Measurements from ENCODE around the gene CFAP74. TPM values are rescaled to one million over a fixed set of nuclear protein-coding genes. Genes with fewer than 3 reads are reported as not detected.

Gene CFAP74
- total RNA-seq, 2 experiments from 2014 or later = not detected

GRCh38 chr1:1914971-1915692 is 88.5 kb downstream of the CFAP74 start, which contains the start of gene CALML6:
Gene CALML6 (plus strand): TSS chr1:1915260. CDS start chr1:1915281, 21 bp downstream.
- Mint-ChIP-seq H3K36me3 (ENCODE audit: low read depth) (no peaks in the 10 kb centered on the region), H3K4me3 (no peak within 1 kb of the TSS), H3K27ac (no peak within 1 kb of the TSS), H3K27me3 (peaks cover 3% of the 10 kb centered on the region), H3K9me3 (no peaks in the 10 kb centered on the region), H3K4me1 (peaks cover 8% of the 10 kb centered on the region)
- CTCF ChIA-PET = interaction anchor here (0.7 kb wide), 1 partner anchor 10 kb away, joined by 3 read pairs; no protein-coding TSS in a partner anchor
- POLR2A ChIA-PET = no interaction called here
- DNase-seq = no peak

- no peak overlapping the region for H3K27ac Mint-ChIP-seq
- POLR2A ChIA-PET = no interaction called here
- peaks cover 3% of the 10 kb centered on the region for H3K27me3 Mint-ChIP-seq
- no peak overlapping the region for H3K4me3 Mint-ChIP-seq
- CTCF ChIA-PET = no interaction called here
- peaks cover 9% of the 10 kb centered on the region for H3K4me1 Mint-ChIP-seq
- no peak for DNase-seq
- no peaks in the 10 kb centered on the region for H3K36me3 Mint-ChIP-seq (ENCODE audit: low read depth)
- no peaks in the 10 kb centered on the region for H3K9me3 Mint-ChIP-seq
Measured at GRCh38 chr1:1914101-1914970, 89.2 kb downstream of the CFAP74 start.

- Mint-ChIP-seq H3K4me3 (no peak overlapping the region), H3K27ac (no peak overlapping the region), H3K4me1 (peaks cover 14% of the 10 kb centered on the region), H3K36me3 (ENCODE audit: low read depth) (no peaks in the 10 kb centered on the region), H3K27me3 (peaks cover 3% of the 10 kb centered on the region), H3K9me3 (no peaks in the 10 kb centered on the region)
- CTCF ChIA-PET = no interaction called here
- POLR2A ChIA-PET = interaction anchor here (1.1 kb wide), 1 partner anchor 67 kb away, joined by 4 read pairs; no protein-coding TSS in a partner anchor
- no peak for DNase-seq
Measured at GRCh38 chr1:1911350-1912041, 92.1 kb downstream of the CFAP74 start.

- peak overlapping the region; percentile 75 for H3K4me3 Mint-ChIP-seq
- H3K36me3 Mint-ChIP-seq (ENCODE audit: low read depth) = no peaks in the 10 kb centered on the region
- no peaks in the 10 kb centered on the region for H3K9me3 Mint-ChIP-seq
- H3K27me3 Mint-ChIP-seq = peaks cover 3% of the 10 kb centered on the region
- CTCF ChIA-PET = interaction anchor here (2.3 kb wide), 1 partner anchor 24 kb away, joined by 12 read pairs; no protein-coding TSS in a partner anchor
- peaks cover 18% of the 10 kb centered on the region for H3K4me1 Mint-ChIP-seq
- DNase-seq = no peak
- POLR2A ChIA-PET = interaction anchor here (0.6 to 1.1 kb wide), 2 partner anchors 67 to 139 kb away, joined by 4 read pairs; no protein-coding TSS in a partner anchor
- no peak overlapping the region for H3K27ac Mint-ChIP-seq
Measured at GRCh38 chr1:1910651-1911331, 92.8 kb downstream of the CFAP74 start.

GRCh38 chr1:1910033-1910465 is 93.5 kb downstream of the CFAP74 start:
- Mint-ChIP-seq H3K27me3 (peaks cover 3% of the 10 kb centered on the region), H3K9me3 (no peaks in the 10 kb centered on the region), H3K4me1 (peaks cover 18% of the 10 kb centered on the region), H3K27ac (peak overlapping the region; percentile 9), H3K36me3 (ENCODE audit: low read depth) (no peaks in the 10 kb centered on the region), H3K4me3 (peak overlapping the region; percentile 75)
- POLR2A ChIA-PET = interaction anchor here (0.9 to 3.1 kb wide), 8 partner anchors 10 to 472 kb away, joined by 3 to 22 read pairs (median 8); partner anchors contain the start of genes MIB2, NADK and TMEM52
- no peak for DNase-seq
- CTCF ChIA-PET = interaction anchor here (1.0 to 3.5 kb wide), 6 partner anchors 10 to 135 kb away, joined by 3 to 35 read pairs (median 10); partner anchors contain the start of genes NADK and TMEM52

GRCh38 chr1:1908506-1908791 is 95.1 kb downstream of the CFAP74 start:
- DNase-seq = no peak
- H3K27ac Mint-ChIP-seq = peak overlapping the region; percentile 35

GRCh38 chr1:1907098-1907736 is 96.4 kb downstream of the CFAP74 start:
- DNase-seq = no peak
- POLR2A ChIA-PET = interaction anchor here (3.0 to 3.1 kb wide), 2 partner anchors 9 to 128 kb away, joined by 20 to 22 read pairs; partner anchors contain the start of gene NADK
- Mint-ChIP-seq H3K9me3 (no peaks in the 10 kb centered on the region), H3K36me3 (ENCODE audit: low read depth) (no peaks in the 10 kb centered on the region), H3K27ac (no peak overlapping the region), H3K4me1 (peaks cover 18% of the 10 kb centered on the region), H3K4me3 (peak overlapping the region; percentile 46), H3K27me3 (no peaks in the 10 kb centered on the region)
- CTCF ChIA-PET = interaction anchor here (1.5 to 3.5 kb wide), 6 partner anchors 9 to 129 kb away, joined by 3 to 35 read pairs (median 7); partner anchors contain the start of gene NADK

More at GRCh38 chr1:1908506-1908791, 95.1 kb downstream of the CFAP74 start:
- Mint-ChIP-seq H3K27me3 (no peaks in the 10 kb centered on the region), H3K9me3 (no peaks in the 10 kb centered on the region), H3K36me3 (ENCODE audit: low read depth) (no peaks in the 10 kb centered on the region), H3K4me1 (peaks cover 18% of the 10 kb centered on the region), H3K4me3 (peak overlapping the region; percentile 67)
- ChIA-PET CTCF (interaction anchor here (0.8 to 3.5 kb wide), 19 partner anchors 10 to 618 kb away, joined by 3 to 35 read pairs (median 5); partner anchors contain the start of genes MORN1, NADK, PANK4 and RER1), POLR2A (interaction anchor here (0.6 to 3.1 kb wide), 12 partner anchors 10 to 132 kb away, joined by 3 to 22 read pairs (median 6); partner anchors contain the start of genes NADK and TMEM52)

- Mint-ChIP-seq H3K36me3 (ENCODE audit: low read depth) (no peaks in the 10 kb centered on the region), H3K27ac (peak overlapping the region; percentile 31), H3K4me1 (peaks cover 18% of the 10 kb centered on the region), H3K27me3 (no peaks in the 10 kb centered on the region), H3K4me3 (peak overlapping the region; percentile 17), H3K9me3 (no peaks in the 10 kb centered on the region)
- peak; percentile 72 for DNase-seq
- CTCF ChIA-PET = interaction anchor here (0.6 to 3.5 kb wide), 28 partner anchors 8 to 336 kb away, joined by 3 to 35 read pairs (median 4); partner anchors contain the start of gene NADK
- POLR2A ChIA-PET = interaction anchor here (0.9 to 3.0 kb wide), 3 partner anchors 12 to 126 kb away, joined by 3 to 10 read pairs (median 5); no protein-coding TSS in a partner anchor
Measured at GRCh38 chr1:1906185-1907097, 97.1 kb downstream of the CFAP74 start.

GRCh38 chr1:1903224-1903623 is 100.4 kb downstream of the CFAP74 start:
- no peaks in the 10 kb centered on the region for H3K27me3 Mint-ChIP-seq
- H3K9me3 Mint-ChIP-seq = no peaks in the 10 kb centered on the region
- peaks cover 11% of the 10 kb centered on the region for H3K4me1 Mint-ChIP-seq
- ChIA-PET POLR2A (no interaction called here), CTCF (no interaction called here)
- no peaks in the 10 kb centered on the region for H3K36me3 Mint-ChIP-seq (ENCODE audit: low read depth)
- H3K4me3 Mint-ChIP-seq = no peak overlapping the region
- no peak overlapping the region for H3K27ac Mint-ChIP-seq
- no peak for DNase-seq

GRCh38 chr1:1901641-1902294 is 101.8 kb downstream of the CFAP74 start:
- CTCF ChIA-PET = interaction anchor here (1.7 kb wide), 1 partner anchor 122 kb away, joined by 5 read pairs; no protein-coding TSS in a partner anchor

More at GRCh38 chr1:1901641-1902294, 101.8 kb downstream of the CFAP74 start:
- POLR2A ChIA-PET = interaction anchor here (1.0 to 2.1 kb wide), 4 partner anchors 10 to 120 kb away, joined by 3 to 8 read pairs (median 4); no protein-coding TSS in a partner anchor
- no peaks in the 10 kb centered on the region for H3K36me3 Mint-ChIP-seq (ENCODE audit: low read depth)
- DNase-seq = no peak
- H3K27me3 Mint-ChIP-seq = no peaks in the 10 kb centered on the region
- H3K27ac Mint-ChIP-seq = no peak overlapping the region
- peaks cover 10% of the 10 kb centered on the region for H3K4me1 Mint-ChIP-seq
- no peaks in the 10 kb centered on the region for H3K9me3 Mint-ChIP-seq
- no peak overlapping the region for H3K4me3 Mint-ChIP-seq

Data from activated CD4-positive, alpha-beta memory T cell treated with anti-CD3 and anti-CD28 coated beads, Interleukin-2, amount 10 ng/mL, durations not matched to agents 7 days and 5 days (primary cell).